KOPT-K1 (cell line): ENCODE data around the gene OIT3.

Source experiments
- H3K27ac ChIP-seq: fragments of 200-600 bp; sonication (generic); 2 replicates; pipeline ENCODE4 v1.5.1; 2016; ENCODE audit warnings: antibody characterized with exemption, mild to moderate bottlenecking, low read depth, low read length; ENCODE audit not compliant: poor library complexity, severe bottlenecking
- H3K36me3 ChIP-seq: fragments of 200-600 bp; sonication (generic); 2 replicates; pipeline ENCODE4 v1.5.1; 2017; ENCODE audit warnings: antibody characterized with exemption, mild to moderate bottlenecking, low read length, moderate library complexity; ENCODE audit not compliant: insufficient read depth
- H3K9me3 ChIP-seq: fragments of 200-600 bp; sonication (generic); 2 replicates; pipeline ENCODE4 v1.5.1; 2017; ENCODE audit warnings: antibody characterized with exemption, low read length, mild to moderate bottlenecking; ENCODE audit not compliant: insufficient read depth, poor library complexity, severe bottlenecking

OIT3 gene

DNA sequence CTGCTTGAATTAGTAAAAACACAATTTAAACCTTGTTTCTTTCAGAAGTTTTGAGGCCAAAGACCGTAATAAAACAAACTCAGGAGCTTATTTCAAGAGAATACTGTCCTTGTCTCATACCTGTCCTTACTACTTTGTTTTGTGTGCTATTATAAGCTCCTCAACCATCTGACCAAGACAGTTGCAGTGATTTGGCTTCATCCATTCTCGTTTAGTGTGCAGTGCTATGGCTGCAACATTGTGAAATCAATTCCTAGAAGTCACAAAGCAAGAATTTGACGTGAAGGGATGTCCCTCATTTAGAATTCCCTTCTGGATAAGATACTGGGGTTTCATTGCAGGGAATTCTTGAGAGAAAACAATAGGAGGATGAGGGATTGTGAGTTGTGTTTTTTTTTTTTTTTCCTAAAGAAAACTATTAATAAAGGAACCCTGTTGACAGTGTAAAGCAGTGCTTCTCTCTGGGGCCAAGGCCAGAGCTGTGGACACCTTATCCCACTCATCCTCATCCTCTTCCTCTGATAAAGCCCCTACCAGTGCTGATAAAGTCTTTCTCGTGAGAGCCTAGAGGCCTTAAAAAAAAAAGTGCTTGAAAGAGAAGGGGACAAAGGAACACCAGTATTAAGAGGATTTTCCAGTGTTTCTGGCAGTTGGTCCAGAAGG, at the start of gene OIT3:
Gene OIT3 (plus strand): TSS at position 604 of the 663 bp plus-strand sequence. CDS start 60 bp downstream, outside the sequence.
- no peak within 1 kb of the TSS for H3K27ac ChIP-seq
- no peaks in the 10 kb centered on the region for H3K36me3 ChIP-seq
- H3K9me3 ChIP-seq: no peaks in the 10 kb centered on the region

DNA sequence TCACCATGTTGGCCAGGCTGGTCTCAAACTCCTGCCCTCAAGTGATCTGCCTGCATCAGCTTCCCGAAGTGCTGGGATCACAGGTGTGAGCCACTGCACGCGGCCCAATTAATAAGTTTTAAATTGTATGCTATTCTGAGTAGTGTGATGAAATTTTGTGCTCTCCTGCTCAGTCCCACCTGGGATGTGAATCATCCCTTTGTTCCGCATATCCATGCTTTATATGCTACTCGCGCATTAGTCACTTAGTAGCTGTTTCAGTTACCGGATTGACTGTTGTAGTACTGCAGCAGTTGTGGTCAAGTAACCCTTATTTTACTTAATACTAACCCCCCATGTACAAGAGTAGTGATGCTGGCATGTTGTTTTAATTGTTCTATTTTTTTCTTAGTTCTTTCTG, 47.3 kb upstream of the OIT3 start:
- Histone ChIP-seq H3K9me3 (peaks cover 5% of the 10 kb centered on the region), H3K27ac (no peak overlapping the region), H3K36me3 (no peaks in the 10 kb centered on the region)

DNA sequence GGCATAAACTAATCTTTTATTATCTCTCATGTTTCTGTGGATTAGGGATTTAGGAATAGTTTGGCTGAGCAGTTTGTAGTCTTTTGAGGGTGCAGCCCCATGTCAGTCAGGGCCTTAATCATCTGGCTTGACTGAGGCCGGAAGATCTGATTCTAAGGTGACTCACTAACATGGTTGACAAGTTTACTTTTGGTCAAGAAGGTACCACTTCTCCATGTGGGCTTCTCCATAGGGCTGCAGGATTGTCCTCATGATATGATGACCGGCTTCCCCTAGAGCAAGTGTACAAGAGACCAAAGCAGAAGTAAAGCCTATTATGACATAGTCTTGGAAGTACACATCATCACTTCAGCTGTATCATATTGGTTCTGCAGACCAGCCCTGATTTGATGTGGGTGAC, 45.9 kb upstream of the OIT3 start:
- peaks cover 13% of the 10 kb centered on the region for H3K9me3 ChIP-seq
- H3K36me3 ChIP-seq: no peaks in the 10 kb centered on the region
- no peak overlapping the region for H3K27ac ChIP-seq

DNA sequence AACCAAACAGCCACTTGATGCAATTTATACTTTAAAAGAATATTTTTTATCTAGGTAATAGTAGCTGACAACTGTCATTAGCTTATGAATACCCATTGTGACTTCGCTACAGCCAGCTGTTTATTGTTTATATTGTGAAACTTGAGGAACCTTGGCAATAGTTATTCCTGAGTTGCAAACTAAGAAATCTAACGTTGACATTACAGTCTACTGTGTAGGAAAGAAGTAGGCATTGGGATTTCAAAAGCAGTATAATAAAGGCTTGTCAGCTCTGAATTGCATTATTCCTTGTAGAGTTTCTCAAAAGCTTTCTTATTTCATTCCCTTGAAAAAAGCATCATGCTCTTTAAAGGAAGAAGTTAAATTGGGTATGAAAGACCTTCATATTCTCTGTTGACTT, 42.7 kb upstream of the OIT3 start:
- Histone ChIP-seq H3K9me3 (peaks cover 13% of the 10 kb centered on the region), H3K36me3 (no peaks in the 10 kb centered on the region), H3K27ac (no peak overlapping the region)

- H3K9me3 ChIP-seq: peaks cover 13% of the 10 kb centered on the region
- H3K36me3 ChIP-seq: no peaks in the 10 kb centered on the region
Observed at GRCh38 chr10:72851509-72851908, 42.0 kb upstream of the OIT3 start.

GRCh38 chr10:72852508-72852907, 41.0 kb upstream of the OIT3 start:
- Histone ChIP-seq H3K27ac (no peak overlapping the region), H3K9me3 (peaks cover 13% of the 10 kb centered on the region), H3K36me3 (no peaks in the 10 kb centered on the region)

More at GRCh38 chr10:72851509-72851908, 42.0 kb upstream of the OIT3 start:
- no peak overlapping the region for H3K27ac ChIP-seq

DNA sequence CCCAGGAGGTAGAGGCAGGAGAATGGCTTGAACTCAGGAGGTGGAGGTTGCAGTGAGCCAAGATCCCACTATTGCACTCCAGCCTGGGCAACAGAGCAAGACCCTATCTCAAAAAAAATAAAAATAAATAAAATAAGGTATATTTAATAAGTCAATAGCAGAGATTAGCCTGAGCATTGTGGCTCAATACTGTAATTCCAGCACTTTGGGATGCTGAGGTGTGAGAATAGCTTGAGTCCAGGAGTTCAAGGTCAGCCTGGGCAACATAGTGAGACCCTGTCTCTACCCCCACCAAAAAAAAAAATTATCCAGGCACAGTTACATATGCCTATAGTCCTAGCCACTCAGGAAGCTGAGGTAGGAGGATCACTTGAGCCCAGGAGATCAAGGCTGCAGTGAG, 38.4 kb upstream of the OIT3 start:
- Histone ChIP-seq H3K27ac (no peak overlapping the region), H3K36me3 (no peaks in the 10 kb centered on the region), H3K9me3 (peaks cover 13% of the 10 kb centered on the region)

DNA sequence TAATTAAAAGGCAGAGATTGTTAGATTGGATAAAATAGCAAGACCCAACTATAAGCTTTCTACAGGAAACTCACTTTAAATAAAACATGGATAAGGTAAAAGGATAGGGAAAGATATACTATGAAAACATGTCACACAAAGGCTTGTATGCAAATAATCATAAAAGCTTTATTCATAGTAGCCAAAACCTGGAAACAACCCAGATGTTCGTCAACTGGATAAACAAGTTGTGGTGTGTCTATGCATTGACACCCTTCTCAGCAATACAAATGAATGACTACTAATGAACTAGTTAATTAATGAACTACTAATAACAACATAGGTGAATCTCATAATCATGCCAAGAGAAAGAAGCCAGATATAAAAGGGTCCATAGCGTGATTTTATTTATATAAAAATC, 37.7 kb upstream of the OIT3 start:
- Histone ChIP-seq H3K27ac (no peak overlapping the region), H3K9me3 (peaks cover 12% of the 10 kb centered on the region), H3K36me3 (no peaks in the 10 kb centered on the region)

GRCh38 chr10:72858067-72858466, 35.5 kb upstream of the OIT3 start:
- H3K36me3 ChIP-seq: 0 out of 2 replicates have a peak, but pooled peaks cover 6% of the 10 kb centered on the region
- no peaks in the 10 kb centered on the region for H3K9me3 ChIP-seq

DNA sequence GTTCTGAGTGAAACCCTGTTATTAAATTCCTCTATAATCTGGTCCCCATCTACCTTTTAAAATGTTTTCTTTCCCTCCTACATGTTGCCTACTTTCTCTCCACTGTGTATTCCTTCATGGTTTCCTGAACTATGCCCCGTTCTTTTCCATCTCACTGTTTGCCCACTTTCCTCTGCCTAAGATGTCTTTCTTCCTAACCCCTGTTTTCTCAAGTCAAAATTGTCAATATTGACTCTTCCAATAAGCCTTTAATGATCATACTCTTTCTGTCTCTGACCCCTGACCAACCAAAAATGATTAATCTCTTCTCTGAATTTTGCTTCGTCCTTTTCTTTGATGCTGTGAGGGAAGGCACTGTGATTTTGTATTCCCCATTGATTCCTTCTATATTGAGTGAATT, 30.6 kb upstream of the OIT3 start:
- Histone ChIP-seq H3K36me3 (0 out of 2 replicates have a peak, but pooled peaks cover 6% of the 10 kb centered on the region), H3K9me3 (no peaks in the 10 kb centered on the region), H3K27ac (no peak overlapping the region)

More at GRCh38 chr10:72858067-72858466, 35.5 kb upstream of the OIT3 start:
- no peak overlapping the region for H3K27ac ChIP-seq

DNA sequence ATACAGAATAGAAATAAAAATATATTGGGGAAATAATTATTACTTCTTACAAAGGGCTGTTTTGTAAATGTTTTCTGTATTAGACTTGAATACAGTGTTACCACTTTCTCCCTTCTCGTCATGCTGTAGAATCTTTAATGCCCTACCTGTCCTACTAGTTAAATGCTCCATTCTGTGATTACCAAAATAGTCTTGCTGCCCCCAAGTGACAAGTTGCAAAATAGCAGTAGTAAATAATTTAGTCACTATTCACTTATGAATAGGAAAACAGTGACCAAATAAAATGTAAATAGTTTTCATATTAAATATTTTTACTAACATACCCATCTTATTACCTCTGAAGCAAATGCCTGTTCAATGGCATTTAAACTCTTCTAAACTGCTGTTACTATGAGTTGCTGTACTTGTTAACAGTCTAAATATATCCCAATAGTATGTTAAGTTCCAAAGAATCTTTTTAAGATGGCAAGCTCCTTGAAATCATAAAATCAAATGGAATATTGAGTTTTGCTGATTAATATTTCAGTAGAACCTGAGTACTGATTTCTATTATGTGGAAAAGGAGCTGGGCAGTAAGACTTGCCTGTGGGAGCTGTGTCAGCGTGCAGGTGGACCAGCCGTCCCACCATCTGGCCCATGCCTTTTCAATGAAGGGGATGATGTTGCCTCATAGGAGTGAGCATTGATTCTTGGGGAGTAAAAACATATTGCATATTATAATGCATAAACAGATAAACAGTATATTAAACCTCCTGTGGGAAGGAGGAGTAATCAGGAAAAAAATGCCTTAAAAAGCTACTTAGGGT, 18.1 kb upstream of the OIT3 start:
- no peaks in the 10 kb centered on the region for H3K9me3 ChIP-seq
- no peak overlapping the region for H3K27ac ChIP-seq
- peaks cover 13% of the 10 kb centered on the region; the same call in 1 of the 2 replicates for H3K36me3 ChIP-seq

DNA sequence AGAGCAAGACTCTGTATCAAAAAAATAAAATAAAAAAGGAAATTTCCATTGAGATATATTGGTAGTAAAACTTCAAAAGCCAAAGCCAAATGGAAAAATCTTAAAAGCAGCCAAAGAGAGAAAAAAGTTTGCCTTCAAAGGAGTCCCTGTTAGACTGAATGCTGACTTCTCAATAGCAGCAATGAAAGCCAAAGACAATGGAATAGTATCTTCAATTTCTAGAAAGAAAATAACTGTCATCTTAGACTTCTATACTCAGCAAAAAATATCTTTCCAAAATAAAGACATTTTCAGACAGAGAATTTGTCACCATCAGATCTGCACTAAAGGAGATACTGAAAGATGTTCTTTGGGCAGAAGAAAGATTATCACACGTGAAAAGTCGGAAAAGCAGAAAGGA, 14.3 kb upstream of the OIT3 start:
- Histone ChIP-seq H3K9me3 (no peaks in the 10 kb centered on the region), H3K27ac (no peak overlapping the region), H3K36me3 (no peaks in the 10 kb centered on the region)

DNA sequence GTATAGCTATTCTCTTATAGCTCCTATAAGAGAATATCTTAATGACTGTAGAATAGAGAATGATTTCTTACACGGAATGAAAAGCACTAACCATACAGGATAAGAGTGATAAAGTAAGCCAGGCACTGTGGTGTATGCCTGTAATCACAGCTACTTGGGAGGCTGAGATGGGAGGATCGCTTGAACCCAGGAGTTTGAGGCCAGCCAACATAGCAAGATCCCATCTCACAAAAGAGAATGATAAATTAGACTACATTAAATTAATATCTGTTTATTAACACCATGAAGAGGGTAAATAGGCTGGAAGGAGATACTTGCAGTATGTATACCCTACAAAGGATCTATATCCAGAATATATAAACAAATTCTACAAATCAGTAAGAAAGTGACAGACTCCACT, 12.2 kb upstream of the OIT3 start:
- H3K9me3 ChIP-seq: no peaks in the 10 kb centered on the region

DNA sequence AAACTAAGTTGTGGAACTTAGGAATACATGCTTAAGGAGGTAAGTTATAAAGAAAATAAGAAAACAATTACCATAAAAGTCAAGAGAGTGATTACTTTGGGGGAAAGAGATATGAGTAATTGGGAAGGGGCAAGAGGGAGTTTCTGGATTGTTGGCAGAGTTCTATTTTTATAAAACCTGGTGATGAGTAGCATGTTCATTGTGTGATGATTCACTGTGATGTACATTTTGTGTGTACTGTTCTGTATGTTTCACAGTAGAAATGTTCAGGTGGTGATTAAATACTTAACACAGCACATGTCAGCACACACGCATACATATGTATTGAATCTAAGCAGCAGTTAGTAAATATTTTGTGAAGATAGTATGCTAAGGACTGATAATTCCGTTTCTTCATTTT, 9.7 kb upstream of the OIT3 start:
- H3K9me3 ChIP-seq: no peaks in the 10 kb centered on the region
- H3K36me3 ChIP-seq: no peaks in the 10 kb centered on the region; the same call in none of the 2 replicates
- no peak overlapping the region for H3K27ac ChIP-seq

More for the DNA sequence above, 12.2 kb upstream of the OIT3 start:
- Histone ChIP-seq H3K36me3 (no peaks in the 10 kb centered on the region), H3K27ac (no peak overlapping the region)

GRCh38 chr10:72885953-72886352, 7.6 kb upstream of the OIT3 start:
- no peak overlapping the region for H3K27ac ChIP-seq
- no peaks in the 10 kb centered on the region for H3K9me3 ChIP-seq
- H3K36me3 ChIP-seq: no peaks in the 10 kb centered on the region; the same call in none of the 2 replicates
